Stimulated activated CD4-positive, alpha-beta T cell treated with anti-CD3 and anti-CD28 coated beads, TNF-alpha, amount 100 ng/mL, for 24 hours (primary cell): ENCODE results near the gene NDUFS6.

Experiments used
- DNase-seq, 3 experiments: peaks; one replicate each; pipeline ENCODE4 v3.0.0-alpha.2; 2020; ENCODE audit warnings: low read depth in 3 of 3

NDUFS6 gene

DNA sequence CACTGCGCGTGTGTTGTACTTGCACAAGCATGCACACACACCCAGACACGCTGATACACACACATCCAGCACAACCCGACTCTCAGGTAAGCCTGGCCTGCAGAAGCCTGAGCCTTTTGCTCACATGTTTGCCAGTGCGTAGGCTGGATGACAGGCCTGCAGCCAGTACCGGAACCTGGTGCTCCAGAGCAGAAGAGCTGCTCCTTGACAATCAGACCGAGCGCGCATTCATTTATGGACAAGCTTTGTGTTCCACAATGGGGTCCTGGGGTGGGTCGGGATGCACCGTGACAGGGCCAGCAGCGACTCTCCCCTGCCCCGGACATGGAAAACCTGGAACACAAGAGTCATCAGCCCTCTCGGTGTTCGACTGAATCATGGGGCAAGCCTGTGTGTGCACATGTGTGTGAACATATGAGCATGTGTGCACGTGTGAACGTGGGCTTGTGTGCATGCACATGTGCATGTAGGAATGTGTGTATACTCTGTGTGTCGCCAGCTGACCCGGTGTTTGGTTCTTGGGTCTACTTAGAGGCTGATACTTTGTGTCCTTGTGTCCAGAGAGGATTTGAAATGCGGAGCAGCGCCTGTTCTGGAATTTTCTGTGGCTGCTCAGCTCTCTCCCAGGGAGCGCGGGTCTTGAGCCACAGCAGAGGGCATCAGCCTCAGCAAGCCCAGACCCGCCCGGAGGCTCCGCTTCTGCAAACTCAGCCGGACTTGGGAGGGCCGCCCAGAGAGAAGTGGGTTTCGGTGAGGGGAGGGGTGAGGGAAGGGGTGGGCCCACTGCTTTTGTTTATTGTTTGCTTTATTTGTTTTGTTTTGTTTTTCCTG lies 49.3 kb downstream of the NDUFS6 start:
- DNase-seq, result no peak

DNA sequence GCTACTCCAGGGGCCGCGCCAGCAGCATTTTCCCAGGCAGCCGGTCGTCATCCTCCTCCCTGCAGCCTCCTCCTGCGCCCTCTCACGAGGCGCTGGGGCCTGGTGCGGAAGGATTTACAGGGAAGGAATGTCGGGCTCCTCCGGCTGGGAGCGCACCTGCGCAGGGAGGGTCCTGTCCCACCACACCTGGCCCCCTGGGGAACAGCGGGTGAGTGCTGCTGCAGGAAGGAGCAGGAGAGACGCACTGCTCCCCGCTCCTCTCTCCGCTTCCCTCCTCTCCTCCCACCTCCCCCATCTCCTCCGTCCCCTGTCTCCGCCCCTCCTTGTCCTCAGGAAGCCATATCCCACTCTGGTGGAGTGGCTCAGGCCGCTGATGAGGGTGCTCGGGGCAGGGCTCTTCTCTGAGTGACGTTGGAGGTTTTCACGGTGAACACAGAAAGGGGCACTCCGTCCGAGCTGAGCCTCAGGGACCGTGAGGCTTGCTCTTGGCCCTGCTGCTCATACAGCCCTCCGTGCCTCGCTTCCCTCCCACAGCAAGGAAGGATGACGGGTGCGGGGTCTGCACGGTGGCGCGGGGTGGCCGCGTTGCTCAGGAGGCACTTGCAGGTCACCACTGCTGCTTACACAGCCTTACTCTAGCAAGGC lies 50.2 kb downstream of the NDUFS6 start:
- DNase-seq, result no peak

DNA sequence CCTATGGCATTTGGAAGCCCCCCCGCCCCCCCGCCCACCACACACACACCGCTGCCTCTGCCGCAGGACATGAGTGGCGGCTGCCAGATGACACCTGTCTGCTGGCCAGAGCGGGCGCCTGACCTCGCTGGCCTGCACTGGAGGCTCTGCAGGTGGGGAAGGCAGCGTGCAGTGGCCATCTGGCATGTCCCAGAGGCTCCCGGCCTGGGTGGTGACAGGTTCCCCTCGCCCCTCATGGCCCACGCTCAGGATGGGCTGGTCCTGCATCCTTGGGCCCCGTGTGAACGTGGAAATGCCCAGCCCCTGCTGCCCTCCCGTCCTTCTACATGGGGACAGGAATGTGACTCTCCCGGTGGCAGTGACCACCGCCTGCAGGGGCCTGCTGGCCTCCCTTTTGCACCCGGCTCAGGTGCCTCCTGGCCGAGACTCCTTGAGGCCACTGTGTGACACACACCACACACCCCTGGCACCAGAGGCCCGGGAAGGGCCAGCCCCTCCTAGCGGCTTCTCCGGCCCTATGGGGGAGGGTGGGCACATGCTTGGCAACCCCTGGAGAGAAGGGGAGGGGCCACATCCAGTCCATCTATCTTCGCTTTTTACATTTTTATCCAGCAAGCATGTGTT lies 51.2 kb downstream of the NDUFS6 start:
- DNase-seq, result no peak

DNA sequence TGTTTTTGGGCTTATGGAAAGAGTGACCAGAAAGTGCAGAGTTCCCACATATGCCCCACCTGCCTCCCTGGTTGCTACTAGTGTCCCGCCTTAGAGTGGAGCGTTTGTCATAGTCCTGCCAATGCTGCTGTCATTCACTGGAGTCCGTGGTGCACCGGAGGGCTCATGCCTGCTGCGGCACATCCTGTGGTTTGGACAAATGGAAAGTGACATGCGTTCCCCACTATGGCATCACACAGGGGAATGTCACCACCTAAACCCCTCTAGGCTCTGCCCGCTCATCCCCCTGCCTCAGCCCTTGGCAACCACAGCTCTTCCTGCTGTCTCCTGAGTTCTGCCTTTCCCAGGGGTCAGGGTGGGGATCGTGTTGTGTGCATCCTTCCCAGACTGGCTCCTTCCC lies 52.3 kb downstream of the NDUFS6 start:
- DNase-seq, result no peak

DNA sequence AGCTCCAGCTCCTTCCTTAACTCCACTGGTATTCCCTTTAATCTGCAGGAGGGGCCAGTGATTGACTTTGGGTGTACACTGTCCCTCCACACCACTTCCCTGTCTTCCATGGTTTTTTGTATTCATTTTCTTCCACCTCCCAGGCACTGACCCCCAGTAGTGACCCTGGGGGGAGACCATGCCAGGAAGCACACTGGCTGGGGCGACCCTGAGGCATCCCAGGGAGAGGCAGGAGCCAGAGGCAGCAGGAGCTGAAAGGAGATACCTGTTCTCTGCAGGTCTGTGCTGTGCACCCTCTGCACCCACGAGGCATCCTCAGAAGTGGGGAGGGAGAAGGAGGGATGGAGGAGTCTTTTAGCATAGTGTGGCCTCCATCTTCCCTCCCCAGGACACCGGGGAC lies 53.9 kb downstream of the NDUFS6 start:
- no peak for DNase-seq

DNA sequence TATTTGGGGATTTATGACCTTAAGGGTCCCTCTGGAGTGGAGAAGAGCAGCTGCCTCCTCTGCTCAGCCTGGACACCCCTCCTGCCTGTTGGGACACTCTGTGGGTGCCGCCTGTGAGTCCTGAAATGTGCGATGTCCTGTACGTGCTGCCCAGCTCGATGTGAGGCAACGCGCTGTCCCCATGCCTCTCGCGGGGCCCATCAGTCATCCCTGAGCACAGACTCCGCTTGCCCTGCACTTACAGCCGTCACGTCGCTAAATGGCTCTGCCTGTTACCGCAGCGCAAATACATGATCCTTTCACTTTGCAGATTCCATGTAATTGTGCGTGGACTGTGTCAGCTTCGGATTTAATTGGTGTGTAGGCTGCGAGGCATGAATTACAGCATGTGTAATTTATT lies 54.4 kb downstream of the NDUFS6 start:
- DNase-seq, result no peak

- DNase-seq, result no peak
Observed at GRCh38 chr5:1856596-1857255, 55.5 kb downstream of the NDUFS6 start.

DNA sequence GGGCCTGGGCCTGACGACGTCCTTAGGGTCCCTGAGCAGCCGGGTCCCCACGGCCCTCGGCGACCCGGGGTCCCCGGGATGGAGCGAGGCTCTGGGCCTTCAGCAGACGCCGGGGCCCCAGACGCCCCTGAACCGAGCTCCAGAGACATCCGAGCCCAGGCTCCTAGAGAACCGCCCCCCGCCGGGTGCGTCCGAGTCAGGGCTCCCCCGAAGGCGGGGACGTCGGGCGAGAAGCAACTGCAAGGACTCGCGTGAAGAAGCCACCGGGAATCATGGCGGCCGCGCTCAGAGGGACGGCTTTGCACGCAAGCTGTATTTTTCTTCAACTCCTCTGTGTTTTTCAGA lies 56.0 kb downstream of the NDUFS6 start:
- DNase-seq, result no peak

DNA sequence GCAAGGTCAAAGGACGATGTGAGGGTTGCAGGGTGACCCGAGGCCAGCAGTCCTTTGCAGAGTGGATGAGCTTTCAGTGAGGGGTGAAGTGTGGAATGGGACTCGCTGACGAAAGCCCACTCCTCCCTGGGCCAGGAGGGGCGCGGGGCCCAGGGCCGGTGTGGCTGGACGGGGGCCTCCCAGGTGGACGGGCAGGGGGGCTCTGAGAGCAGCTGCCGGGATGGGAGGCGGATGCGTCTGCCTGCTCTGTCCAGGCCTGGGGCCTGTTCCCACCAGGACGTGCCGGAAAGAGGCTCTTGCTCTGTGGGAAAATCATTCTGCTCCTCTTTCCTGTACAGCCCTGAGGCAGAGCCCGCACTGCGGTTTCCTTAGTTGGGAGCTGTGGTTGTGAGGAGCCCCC lies 57.2 kb downstream of the NDUFS6 start:
- no peak for DNase-seq

DNA sequence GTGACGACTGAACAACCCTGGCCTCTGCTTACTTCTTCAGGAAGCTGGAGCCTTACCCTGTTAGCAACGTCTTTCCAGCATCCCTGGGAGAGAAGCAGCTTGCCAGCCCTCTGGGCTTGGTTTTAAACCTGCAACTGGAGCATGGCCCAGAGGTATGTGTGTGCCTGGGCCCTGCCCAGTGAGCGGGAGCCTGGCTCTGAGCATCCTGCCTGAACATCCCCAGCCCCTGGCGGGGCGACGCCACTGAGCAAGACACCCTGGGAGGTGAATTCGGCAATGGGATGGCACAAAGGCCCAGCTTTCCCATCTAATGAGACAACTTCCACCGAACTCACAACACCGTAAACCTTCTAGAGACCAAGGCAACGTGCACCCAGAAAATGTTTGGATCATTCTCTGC lies 57.9 kb downstream of the NDUFS6 start:
- no peak for DNase-seq

DNA sequence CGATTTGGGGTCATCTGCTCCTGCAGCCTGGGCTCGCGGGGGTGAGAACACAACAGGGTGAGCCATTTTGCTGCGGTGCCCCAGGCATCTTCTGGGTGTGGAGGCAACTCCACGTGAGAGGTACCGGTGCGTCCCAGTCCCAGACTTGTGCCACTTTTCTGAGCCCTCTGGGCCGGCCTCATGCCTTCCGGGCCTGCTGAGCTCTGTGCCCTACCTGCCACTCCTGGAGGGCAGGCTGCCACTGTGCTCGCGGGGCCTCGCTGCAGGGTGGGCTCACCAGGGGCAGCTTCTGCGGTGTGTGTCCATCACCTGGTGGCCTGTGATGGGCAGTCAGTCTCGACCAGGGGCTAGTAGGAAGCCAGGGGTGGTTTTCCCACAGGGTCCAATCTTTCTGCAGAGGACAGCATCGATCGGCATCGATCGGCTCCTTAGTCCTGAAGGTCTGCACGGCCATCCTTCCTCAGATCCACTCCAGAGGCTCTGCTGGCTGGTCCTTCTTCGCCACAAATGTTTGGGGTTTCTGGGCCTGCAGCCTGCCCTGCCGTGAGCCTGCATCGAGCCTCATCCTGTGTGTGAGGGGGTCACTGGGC lies 58.9 kb downstream of the NDUFS6 start:
- no peak for DNase-seq

GRCh38 chr5:1860949-1861348 lies 59.7 kb downstream of the NDUFS6 start:
- no peak for DNase-seq

DNA sequence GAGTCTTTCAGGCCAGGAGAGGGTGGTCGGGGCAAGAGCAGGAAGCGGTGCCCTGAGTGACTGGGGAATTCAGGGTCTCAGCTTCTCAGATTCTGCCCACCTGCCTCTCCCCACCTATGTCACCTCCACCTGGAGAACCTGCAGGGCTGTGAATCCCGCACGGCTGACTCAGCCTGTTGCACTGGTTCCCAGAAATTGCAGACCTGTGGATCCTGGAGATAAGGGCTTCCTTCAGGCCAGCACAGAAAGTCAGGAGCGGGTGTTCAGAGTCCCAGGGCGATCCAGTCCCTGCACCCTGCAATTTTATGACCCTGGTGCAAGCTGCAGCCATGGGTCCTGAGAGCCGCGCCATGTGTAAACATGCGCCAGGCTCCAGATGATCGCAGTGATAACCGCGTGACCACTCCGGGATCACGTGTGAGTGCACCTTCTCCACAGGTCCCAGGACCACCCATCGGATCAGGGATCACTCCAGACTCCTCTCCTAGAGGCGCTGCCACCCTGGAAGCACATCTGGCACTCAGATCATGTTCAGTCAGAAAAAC lies 63.8 kb downstream of the NDUFS6 start:
- no peak for DNase-seq

DNA sequence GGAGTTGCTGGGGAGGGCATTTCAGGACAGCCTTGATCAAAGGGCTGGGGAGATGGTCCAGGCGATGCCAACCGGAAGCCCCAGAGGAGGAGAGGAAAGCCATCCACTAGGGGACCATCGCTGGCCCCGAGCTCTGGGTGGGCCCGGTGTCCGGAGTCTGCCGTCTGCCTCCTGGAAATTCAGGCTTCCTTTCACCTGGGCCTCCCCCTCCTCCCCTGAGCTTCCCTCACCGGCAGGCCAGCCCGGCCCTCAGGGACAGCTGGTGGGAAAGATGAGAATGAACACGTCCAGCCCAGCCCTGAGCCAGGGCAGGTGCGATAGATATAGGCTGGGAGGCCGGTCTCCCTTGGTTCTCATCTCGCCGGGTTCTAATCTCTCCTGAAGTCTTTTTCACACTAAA lies 64.3 kb downstream of the NDUFS6 start:
- no peak for DNase-seq
